HG03565 (cell line): ENCODE measurements around the gene HBB.

ENCODE experiments used
- ATAC-seq: cut with Tn5 transposase; IDR thresholded peaks from one replicate; pipeline ENCODE4 v1.9.1; 2021; ENCODE audit warnings: mild to moderate bottlenecking, moderate library complexity; ENCODE audit not compliant: unreplicated experiment

HBB gene

DNA sequence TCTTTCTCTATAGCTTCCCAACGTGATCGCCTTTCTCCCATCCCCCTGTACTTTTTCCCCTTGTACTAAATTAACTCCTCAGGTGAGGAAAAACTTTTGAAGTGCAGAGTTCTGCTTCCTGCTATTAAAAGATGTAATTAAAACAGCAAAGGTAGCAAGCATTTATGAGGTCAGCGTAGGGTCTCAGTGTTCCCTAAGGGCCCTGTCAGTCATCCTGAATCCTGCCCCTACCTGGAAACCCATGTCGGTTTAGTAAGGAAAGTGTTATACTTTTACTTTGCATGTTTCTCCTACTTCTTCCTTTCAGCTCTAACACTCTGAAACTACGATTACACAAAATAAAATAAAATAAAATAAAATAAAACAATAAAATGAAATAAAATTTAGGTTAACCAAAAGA is 1.3 kb upstream of the HBB start:
- ATAC-seq = no peak

GRCh38 chr11:5227681-5228080 is 810 bp upstream of the HBB start:
- no peak for ATAC-seq

DNA sequence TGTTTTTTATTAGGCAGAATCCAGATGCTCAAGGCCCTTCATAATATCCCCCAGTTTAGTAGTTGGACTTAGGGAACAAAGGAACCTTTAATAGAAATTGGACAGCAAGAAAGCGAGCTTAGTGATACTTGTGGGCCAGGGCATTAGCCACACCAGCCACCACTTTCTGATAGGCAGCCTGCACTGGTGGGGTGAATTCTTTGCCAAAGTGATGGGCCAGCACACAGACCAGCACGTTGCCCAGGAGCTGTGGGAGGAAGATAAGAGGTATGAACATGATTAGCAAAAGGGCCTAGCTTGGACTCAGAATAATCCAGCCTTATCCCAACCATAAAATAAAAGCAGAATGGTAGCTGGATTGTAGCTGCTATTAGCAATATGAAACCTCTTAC is 1.4 kb downstream of the HBB start:
- ATAC-seq = no peak

DNA sequence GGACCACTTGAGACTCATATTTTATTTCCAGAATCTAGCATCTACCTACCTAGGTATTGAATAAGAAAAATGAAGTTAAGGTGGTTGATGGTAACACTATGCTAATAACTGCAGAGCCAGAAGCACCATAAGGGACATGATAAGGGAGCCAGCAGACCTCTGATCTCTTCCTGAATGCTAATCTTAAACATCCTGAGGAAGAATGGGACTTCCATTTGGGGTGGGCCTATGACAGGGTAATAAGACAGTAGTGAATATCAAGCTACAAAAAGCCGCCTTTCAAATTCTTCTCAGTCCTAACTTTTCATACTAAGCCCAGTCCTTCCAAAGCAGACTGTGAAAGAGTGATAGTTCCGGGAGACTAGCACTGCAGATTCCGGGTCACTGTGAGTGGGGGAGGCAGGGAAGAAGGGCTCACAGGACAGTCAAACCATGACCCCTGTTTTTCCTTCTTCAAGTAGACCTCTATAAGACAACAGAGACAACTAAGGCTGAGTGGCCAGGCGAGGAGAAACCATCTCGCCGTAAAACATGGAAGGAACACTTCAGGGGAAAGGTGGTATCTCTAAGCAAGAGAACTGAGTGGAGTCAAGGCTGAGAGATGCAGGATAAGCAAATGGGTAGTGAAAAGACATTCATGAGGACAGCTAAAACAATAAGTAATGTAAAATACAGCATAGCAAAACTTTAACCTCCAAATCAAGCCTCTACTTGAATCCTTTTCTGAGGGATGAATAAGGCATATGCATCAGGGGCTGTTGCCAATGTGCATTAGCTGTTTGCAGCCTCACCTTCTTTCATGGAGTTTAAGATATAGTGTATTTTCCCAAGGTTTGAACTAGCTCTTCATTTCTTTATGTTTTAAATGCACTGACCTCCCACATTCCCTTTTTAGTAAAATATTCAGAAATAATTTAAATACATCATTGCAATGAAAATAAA is 2.1 kb downstream of the HBB start:
- ATAC-seq = no peak

DNA sequence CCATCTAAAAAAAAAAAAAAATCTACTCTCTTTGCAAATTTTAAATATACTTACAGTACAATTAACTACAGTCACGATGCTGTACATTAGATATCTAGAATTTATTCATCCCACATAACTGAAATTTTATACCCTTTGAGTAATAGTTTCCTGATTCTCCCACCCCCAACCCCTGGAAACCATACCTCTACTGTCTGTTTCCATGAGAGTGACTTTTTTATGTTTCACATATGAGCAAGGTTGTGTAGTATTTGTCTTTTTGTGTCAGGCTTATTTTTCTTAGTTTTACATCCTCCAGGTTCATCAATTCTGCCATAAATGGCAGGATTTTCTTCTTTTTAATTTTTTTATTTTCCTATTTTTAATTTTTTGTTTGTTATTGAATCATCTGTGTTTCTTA is 3.2 kb downstream of the HBB start:
- ATAC-seq = no peak

DNA sequence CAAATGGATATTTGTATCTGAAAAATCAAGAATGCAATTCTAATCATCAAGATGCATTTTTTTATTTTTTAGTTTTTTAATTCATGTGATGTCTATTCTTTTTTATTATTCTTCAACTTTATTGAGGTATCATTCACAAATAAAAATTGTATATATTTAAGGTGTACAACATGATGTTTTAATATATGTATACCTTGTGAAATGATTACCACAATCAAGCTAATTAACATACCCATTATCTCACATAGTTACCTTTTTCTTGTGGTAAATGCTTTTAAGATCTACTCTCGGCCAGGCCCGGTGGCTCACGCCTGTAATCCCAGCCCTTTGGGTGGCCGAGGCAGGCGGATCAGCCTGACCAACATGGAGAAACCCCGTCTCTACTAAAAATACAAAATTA is 3.7 kb downstream of the HBB start:
- no peak for ATAC-seq

- ATAC-seq = no peak
Observed at GRCh38 chr11:5210376-5210885, 16.4 kb downstream of the HBB start.

DNA sequence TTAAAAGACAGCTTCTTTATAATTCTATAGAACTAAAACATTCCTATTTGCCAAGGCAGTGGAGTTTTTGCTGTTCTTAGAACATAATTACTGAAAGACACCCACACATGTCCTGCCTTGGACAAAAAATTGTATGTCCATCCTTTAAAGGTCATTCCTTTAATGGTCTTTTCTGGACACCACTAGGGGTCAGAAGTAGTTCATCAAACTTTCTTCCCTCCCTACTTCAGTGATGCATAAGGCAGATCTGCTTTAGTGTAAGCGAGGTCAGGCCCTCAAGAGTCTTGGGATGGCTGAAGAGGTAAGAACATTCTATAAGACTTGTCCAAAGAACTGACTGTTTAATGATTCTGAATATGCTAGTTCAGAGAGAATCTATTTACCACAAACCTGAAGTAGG is 22.1 kb downstream of the HBB start:
- ATAC-seq = peak; percentile 85

DNA sequence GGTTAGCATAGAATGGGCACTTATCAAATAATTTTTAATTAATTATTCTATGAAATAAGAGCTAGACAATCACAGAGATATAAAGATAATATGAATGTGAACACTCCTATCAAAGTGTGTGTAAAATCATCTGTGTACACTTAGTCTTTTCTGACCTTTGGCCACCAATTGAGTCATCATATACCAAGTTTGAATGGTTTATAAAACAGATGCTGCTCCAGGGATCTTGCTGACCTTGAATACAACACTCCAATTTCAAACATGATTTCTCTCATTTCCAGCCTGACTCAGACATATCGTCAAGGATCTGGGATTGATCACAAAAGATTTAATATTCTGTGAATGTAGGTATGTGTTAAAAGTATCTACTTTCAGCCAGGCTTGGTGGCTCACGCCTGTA is 23.5 kb downstream of the HBB start:
- no peak for ATAC-seq

DNA sequence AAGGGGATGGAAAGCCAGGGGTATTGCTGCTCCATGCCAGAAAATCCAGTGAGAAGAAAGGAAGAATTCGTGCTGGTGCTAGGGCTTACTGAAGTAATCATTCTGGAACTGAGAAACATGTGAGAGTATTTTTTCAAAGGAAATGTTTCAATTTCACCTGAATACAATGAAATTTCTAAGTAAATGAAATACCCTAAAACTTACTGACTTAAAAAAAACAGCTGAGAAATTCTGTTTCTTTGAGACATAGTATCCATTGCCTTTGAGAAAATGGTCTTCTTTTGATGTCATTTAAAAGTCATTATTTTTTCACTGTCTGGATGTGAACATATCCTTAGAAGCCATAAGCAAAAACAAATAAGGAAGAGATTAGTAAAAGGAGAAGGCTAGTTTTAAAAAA is 26.3 kb downstream of the HBB start, which contains the start of gene OR51V1:
TSS of gene OR51V1 (minus strand) at position 101 of the 400 bp plus-strand sequence. CDS start at position 101, 0 bp downstream.
- no peak for ATAC-seq

DNA sequence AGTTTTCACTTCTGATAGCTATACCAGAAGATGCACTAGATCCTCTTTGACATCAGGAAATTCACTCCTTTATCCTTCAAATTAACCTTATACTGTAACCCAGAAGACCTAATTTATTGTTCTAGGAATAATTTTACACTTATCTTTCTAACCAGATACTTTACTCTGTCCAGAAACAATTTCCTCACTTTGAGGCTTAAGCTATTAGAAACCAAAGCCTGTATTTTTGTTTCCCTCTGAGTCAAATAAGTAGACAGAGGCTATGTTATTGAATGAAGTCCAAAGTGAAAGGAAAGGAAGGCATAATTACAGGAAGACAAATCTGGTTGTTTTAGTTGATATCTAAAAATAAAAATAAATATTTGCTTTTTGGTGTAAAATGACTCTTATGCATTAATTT is 28.6 kb downstream of the HBB start:
- ATAC-seq = no peak

DNA sequence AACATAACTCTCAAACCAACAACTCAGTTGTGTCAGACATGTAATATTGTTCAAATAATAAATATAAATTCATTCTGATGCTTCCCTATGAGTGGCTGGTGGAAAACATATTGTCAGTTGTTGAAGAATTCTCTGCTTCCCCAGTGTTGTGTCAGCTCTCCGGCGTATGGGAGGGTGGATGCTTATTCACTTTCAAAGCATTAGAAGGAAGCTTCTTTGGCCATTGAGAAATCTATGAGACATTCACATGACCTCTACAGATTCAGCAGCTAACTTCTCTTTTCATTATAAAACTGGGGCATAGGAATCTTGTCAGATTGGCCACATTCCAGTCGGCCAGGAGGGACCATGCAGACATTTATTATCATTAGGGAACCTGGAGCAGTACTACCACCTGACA is 29.3 kb downstream of the HBB start:
- no peak for ATAC-seq

DNA sequence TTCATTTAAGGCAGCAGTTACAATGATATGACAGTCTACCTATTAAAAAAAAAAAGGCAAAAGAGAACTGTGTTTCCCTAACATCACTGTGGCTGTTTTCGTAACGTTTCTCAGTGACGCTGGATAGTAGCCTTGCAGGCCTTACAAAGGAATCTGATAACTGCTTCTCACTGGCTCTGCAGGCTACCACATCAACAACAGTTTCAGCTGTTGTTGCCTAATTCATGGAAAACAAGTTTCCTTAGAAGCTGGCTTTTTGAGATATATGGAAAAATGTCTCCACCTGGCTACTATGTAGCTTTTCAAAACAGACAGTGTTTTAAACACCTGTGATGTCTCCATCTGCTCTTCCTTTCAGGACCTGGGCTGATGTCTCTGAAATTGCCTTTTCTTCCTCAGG is 30.1 kb downstream of the HBB start:
- no peak for ATAC-seq

- no peak for ATAC-seq
Observed at GRCh38 chr11:5196067-5196466, 30.8 kb downstream of the HBB start.

DNA sequence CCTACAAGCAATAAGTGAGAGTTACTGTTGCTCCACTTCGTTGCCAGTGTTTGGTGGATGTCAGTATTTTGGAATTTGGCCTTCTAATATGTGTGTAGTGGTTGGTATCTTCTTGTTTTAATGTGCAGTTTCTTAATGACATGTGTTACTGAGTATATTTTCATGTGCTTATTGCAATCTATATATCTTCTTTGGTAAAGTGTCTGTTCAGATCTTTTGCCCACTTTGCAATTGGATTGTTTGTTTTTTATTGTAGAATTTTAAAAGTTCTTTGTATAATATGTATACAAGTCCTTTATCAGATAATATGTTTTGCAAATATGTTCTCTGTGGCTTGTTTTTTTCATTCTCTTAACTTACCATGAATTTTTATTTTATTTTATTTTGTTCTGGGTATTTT is 34.1 kb downstream of the HBB start:
- ATAC-seq = no peak

- no peak for ATAC-seq
Observed at GRCh38 chr11:5188201-5188600, 38.7 kb downstream of the HBB start.

DNA sequence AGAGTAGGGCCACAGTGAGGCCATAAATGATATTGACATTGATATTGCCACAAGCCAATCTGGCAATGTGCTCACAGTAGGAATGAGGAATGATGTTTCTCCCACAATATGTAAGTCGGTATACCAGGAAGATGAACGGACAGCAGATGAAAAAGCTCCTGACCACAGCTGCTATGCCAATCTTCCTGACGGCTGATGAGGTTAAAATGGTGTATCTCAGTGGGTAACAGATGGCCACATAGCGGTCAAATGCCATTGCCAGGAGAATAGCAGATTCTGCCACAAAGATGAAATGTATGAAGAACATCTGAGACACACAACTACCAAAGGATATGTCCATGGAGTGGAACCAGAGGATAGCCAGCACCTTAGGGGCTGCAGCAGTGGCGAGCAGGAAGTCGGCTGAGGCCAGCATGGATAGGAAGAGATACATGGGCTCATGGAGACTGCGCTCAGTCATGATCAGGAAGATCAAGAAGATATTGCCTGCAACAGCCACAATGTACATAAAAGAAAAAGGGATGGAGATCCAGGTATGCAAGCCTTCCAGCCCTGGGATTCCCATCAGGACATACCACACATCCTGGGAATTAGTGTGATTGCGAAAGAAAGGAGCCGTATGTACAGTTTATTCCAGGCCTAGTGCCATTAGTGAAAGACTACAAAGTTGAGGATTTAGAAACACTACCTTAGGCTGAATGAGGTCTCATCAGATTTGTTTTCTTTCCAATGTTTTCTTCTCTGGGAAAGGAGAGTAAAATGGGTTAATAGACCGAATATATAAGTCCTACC is 48.6 kb downstream of the HBB start:
- ATAC-seq = no peak
